Suprapubic skin (tissue), 4 donors: ENCODE measurements around the gene DIMT1. TPM values are rescaled to one million over a fixed set of nuclear protein-coding genes. Genes with fewer than 3 reads are reported as not detected.

Experiments
- DNase-seq, 2 donors: peaks; one replicate each; pipeline ENCODE4 v3.0.0-alpha.2; 2019; ENCODE audit warnings: low spot score in 2 of 2
- H3K27ac ChIP-seq: fragments of 200-600 bp; sonication (generic); one replicate; pipeline ENCODE4 v1.5.1; 2019
- H3K27me3 ChIP-seq: fragments of 200-600 bp; sonication (generic); one replicate; pipeline ENCODE4 v1.5.1; 2019
- H3K36me3 ChIP-seq: fragments of 200-600 bp; sonication (generic); one replicate; pipeline ENCODE4 v1.5.1; 2019
- H3K4me1 ChIP-seq: fragments of 200-600 bp; sonication (generic); one replicate; pipeline ENCODE4 v1.5.1; 2019
- H3K4me3 ChIP-seq: fragments of 200-600 bp; sonication (generic); one replicate; pipeline ENCODE4 v1.5.1; 2019; ENCODE audit warnings: mild to moderate bottlenecking
- H3K9me3 ChIP-seq: fragments of 200-600 bp; sonication (generic); one replicate; pipeline ENCODE4 v1.5.1; 2019
- EP300 ChIP-seq: sonication (generic); formaldehyde crosslinking; IDR thresholded peaks from one replicate; pipeline ENCODE4 v1.6.1; 2017; ENCODE audit warnings: antibody characterized with exemption
- POLR2A ChIP-seq, 2 donors: fragments of 450-650 bp; IDR thresholded peaks; one replicate each; pipeline ENCODE4 v1.6.1; 2017; ENCODE audit warnings: antibody characterized with exemption in 2 of 2, mild to moderate bottlenecking in 2 of 2, moderate library complexity in 2 of 2
- POLR2AphosphoS5 ChIP-seq, 3 donors: sonication (generic); formaldehyde crosslinking; IDR thresholded peaks; one replicate each; pipeline ENCODE4 v1.6.1; 2017; ENCODE audit warnings: antibody characterized with exemption in 3 of 3
- WGBS: methylation state at CpG from one replicate; pipeline ENCODE4 v1.1.5; 2018; 5-methylcytosine and 5-hydroxymethylcytosine counted together
- total RNA-seq, 4 donors: library from RNA; depleted of rRNA; stranded (reverse); fragments of >200 nt; gene quantifications; one replicate each; pipeline ENCODE4 v1.1.0, GENCODE V29; 2016
- TF ChIP-seq, protein P1 (sequence below), 2 donors: fragments of 200-600 bp in 1 of 2; fragments of 450-650 bp in 1 of 2; sonication (generic) in 1 of 2; IDR thresholded peaks; one replicate each; pipeline ENCODE4 v1.5.1; 2016 to 2019; ENCODE audit warnings: antibody characterized with exemption in 2 of 2, mild to moderate bottlenecking in 1 of 2, moderate library complexity in 1 of 2

DIMT1 gene
- total RNA-seq, 4 donors from 2014 or later = 11.7 to 24.8 (median 19.0) TPM

DNA sequence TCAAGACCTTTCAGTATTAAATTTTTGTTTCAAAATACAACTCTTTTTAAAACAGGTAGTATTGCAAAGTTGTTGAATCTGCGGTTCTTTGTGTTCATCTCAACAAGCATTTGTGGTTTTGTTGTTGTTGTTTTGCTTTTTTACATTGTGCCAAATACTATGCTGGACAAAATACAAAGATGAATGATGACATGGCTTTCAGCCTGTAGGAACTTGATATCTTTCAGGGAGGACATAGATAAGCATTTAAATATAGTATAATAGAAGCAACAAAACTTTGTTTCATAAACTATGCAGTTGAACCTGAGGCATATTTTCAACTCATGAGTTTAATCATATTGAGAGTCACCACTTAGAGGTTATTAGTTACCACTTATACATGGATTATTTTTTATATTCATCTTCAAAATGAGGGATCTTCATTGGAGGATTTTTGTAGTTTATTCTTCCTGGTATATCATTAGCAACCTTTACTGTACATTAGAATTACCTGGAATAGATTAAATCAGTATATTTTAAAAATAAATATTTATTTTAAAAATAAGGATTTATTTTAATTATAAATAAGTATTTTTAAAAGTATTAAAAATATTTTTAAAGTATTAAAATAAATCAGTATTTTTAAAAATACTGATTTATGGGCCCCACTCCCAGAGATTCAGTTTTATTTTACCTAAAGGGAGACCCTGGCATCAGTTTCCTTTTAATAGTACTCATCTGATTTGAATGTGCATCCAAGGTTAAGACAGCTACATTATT lies 54.8 kb downstream of the DIMT1 start:
- no peak for DNase-seq
- WGBS = 86% methylated on average over 1 of the region's 1 CpG
- H3K4me3 ChIP-seq = no peak overlapping the region
- H3K27ac ChIP-seq = no peak overlapping the region
- H3K36me3 ChIP-seq = peaks cover 43% of the 10 kb centered on the region
- TF ChIP-seq EP300 (no peak), POLR2AphosphoS5 (IDR thresholded peaks at IDR 0.05) (no peak)
- TF ChIP-seq, protein P1, sequence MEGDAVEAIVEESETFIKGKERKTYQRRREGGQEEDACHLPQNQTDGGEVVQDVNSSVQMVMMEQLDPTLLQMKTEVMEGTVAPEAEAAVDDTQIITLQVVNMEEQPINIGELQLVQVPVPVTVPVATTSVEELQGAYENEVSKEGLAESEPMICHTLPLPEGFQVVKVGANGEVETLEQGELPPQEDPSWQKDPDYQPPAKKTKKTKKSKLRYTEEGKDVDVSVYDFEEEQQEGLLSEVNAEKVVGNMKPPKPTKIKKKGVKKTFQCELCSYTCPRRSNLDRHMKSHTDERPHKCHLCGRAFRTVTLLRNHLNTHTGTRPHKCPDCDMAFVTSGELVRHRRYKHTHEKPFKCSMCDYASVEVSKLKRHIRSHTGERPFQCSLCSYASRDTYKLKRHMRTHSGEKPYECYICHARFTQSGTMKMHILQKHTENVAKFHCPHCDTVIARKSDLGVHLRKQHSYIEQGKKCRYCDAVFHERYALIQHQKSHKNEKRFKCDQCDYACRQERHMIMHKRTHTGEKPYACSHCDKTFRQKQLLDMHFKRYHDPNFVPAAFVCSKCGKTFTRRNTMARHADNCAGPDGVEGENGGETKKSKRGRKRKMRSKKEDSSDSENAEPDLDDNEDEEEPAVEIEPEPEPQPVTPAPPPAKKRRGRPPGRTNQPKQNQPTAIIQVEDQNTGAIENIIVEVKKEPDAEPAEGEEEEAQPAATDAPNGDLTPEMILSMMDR (IDR thresholded peaks at IDR 0.05) = no peak
- H3K27me3 ChIP-seq = no peaks in the 10 kb centered on the region
- no peaks in the 10 kb centered on the region for H3K4me1 ChIP-seq
- H3K9me3 ChIP-seq = no peaks in the 10 kb centered on the region

DNA sequence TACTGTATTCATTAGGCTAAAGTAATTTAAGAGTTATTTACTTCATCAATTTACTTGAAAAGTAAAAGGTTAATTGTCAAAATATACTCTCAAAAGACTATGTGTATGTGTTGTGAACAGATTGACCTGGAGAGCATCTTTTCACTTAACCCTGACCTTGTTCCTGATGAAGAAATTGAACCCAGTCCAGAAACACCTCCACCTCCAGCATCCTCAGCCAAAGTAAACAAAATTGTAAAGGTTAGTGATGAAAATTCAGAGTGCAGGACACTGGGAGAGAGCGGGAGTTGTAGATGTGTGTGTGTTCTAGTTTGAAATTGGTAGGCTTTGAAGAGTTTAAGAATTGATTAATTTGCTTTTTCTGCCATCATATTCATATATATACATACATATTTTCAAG lies 55.8 kb downstream of the DIMT1 start:
- 90% methylated on average over 1 of the region's 1 CpG for whole genome bisulfite sequencing
- TF ChIP-seq POLR2AphosphoS5 (IDR thresholded peaks at IDR 0.05) = no peak
- no peak for TF ChIP-seq POLR2A (IDR thresholded peaks at IDR 0.05)
- TF ChIP-seq EP300 = no peak
- TF ChIP-seq, protein P1 (IDR thresholded peaks at IDR 0.05) = no peak

DNA sequence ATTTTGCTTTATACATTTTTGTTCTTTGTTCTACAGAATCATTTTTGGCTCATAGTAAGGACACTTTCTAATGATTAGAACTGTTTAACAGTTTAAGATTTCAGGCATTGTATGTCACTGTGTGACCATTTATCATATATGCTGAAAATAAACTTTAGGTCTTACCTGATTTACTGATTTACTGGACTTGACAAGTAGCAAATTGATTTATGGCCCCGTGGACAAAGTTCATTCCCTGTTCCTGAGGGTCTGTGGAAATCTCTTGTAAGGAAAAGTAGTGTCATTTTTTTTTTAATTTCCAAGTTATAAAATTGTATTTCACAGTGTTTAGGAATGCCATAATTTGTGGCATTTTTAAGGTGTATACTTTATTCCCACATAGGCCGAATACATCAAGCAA lies 57.0 kb downstream of the DIMT1 start:
- H3K27ac ChIP-seq = no peak overlapping the region
- no peak for TF ChIP-seq POLR2AphosphoS5 (IDR thresholded peaks at IDR 0.05)
- TF ChIP-seq POLR2A (IDR thresholded peaks at IDR 0.05) = no peak
- TF ChIP-seq, protein P1 (IDR thresholded peaks at IDR 0.05) = no peak
- TF ChIP-seq EP300 = no peak
- WGBS = 94% methylated on average over 2 of the region's 2 CpGs
- H3K36me3 ChIP-seq = peaks cover 26% of the 10 kb centered on the region
- H3K4me1 ChIP-seq = no peaks in the 10 kb centered on the region
- H3K4me3 ChIP-seq = no peak overlapping the region
- DNase-seq = no peak
- H3K9me3 ChIP-seq = no peaks in the 10 kb centered on the region
- no peaks in the 10 kb centered on the region for H3K27me3 ChIP-seq

More for the DNA sequence above, 55.8 kb downstream of the DIMT1 start:
- Histone ChIP-seq H3K4me1 (no peaks in the 10 kb centered on the region), H3K9me3 (no peaks in the 10 kb centered on the region), H3K27ac (no peak overlapping the region), H3K27me3 (no peaks in the 10 kb centered on the region), H3K4me3 (no peak overlapping the region), H3K36me3 (peaks cover 38% of the 10 kb centered on the region)
- DNase-seq = no peak

DNA sequence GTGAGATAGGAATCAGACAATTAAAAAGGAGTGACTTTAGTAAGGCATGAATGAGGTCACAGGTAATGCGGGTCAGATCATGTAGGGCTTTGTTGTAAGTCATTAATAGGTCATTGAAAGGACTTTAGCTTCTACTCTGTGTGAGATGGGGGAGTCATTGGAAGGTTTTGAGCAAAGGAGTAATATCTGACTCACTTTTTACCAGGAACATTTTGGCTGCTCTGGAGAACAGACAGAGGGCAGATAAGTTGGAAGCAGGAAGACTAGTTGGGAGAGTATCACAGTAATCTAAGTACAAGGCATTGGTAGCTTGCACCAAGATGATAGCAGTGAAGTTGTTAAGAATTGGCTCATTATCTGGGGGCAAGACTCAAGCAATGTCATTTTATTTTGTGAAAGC lies 60.3 kb downstream of the DIMT1 start:
- Histone ChIP-seq H3K9me3 (no peaks in the 10 kb centered on the region), H3K4me3 (no peak overlapping the region)
- 97% methylated on average over 1 of the region's 1 CpG for WGBS

DNA sequence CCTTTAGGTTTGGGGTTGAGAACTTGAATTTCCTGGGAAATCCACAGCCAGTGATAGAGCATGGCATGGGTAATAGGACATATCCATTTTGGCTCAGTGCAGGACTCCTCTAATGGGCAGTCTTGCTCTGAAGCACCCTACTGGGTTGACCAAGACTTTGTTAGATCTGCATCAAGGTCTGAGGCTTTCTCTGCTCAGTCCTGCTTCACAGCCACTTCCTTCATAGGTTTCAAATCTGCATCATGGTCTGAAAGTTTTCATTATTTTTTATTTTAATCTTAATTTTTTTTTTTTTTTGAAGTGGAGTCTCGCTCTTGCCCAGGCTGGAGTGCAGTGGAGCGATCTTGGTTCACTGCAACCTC lies 61.2 kb downstream of the DIMT1 start:
- Histone ChIP-seq H3K27me3 (no peaks in the 10 kb centered on the region), H3K4me3 (no peak overlapping the region), H3K4me1 (no peaks in the 10 kb centered on the region), H3K36me3 (no peaks in the 10 kb centered on the region), H3K27ac (no peak overlapping the region), H3K9me3 (no peaks in the 10 kb centered on the region)
- WGBS = 97% methylated on average over 2 of the region's 2 CpGs
- TF ChIP-seq POLR2A (IDR thresholded peaks at IDR 0.05) (no peak), POLR2AphosphoS5 (IDR thresholded peaks at IDR 0.05) (no peak), EP300 (no peak)
- TF ChIP-seq, protein P1 (IDR thresholded peaks at IDR 0.05) = no peak
- no peak for DNase-seq

More for the DNA sequence above, 60.3 kb downstream of the DIMT1 start:
- TF ChIP-seq POLR2AphosphoS5 (IDR thresholded peaks at IDR 0.05) = no peak
- no peak for TF ChIP-seq POLR2A (IDR thresholded peaks at IDR 0.05)
- TF ChIP-seq EP300 = no peak
- TF ChIP-seq, protein P1 (IDR thresholded peaks at IDR 0.05) = no peak
- H3K27ac ChIP-seq = no peak overlapping the region
- no peaks in the 10 kb centered on the region for H3K4me1 ChIP-seq
- no peak for DNase-seq
- peaks cover 6% of the 10 kb centered on the region for H3K36me3 ChIP-seq
- no peaks in the 10 kb centered on the region for H3K27me3 ChIP-seq
